ENCODE measurements around the gene ATAD1. TPM values are rescaled to one million over a fixed set of nuclear protein-coding genes. Genes with fewer than 3 reads are reported as not detected.

Gene ATAD1
- total RNA-seq, 4 donors from 2014 or later, result 29.6 to 45.8 (median 33.8) TPM

- TF ChIP-seq CTCF (IDR thresholded peaks at IDR 0.05; ENCODE audit: low read depth), result no peak
Measured at GRCh38 chr10:87826653-87827052, 8.6 kb upstream of the ATAD1 start.

GRCh38 chr10:87819289-87819585 lies 1.2 kb upstream of the ATAD1 start:
- TF ChIP-seq CTCF (IDR thresholded peaks at IDR 0.05; ENCODE audit: low read depth), result no peak

DNA sequence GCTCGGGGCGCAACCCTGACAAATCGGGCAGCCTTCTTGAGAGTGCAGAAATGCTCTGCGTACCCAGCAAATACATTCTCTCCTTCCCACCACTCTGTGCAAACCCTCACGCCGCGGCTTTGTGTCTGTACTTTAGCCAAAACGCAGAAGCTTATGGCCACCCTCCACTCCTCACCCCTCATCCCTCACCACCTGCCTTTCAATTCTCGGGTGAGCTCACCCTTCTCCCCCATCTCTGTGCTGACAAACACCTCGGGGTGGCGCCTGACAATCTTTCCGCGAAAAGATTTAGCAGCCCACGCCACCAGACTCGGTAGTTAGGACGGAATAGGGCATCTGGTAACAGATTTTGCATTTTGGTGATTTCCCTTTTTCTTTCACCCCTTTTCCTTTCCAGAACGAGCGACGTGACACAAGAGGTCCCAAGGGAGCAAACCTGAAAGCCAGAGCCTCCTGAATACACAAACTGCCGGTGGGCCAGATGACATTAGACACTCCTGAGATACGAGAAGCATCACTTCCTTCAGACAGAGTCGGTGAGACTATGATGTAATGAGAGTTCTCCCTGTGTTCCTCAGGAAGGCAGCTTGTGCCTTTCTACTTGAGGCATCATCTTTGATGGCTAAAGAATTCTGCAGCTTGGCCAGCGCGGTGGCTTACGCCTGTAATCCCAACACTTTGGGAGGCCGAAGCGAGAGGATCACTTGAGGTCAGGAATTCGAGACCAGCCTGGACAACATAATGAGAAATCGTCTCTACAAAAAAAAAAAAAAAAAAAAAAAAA lies 671 bp upstream of the ATAD1 start:
- TF ChIP-seq CTCF (IDR thresholded peaks at IDR 0.05; ENCODE audit: low read depth), result no peak

DNA sequence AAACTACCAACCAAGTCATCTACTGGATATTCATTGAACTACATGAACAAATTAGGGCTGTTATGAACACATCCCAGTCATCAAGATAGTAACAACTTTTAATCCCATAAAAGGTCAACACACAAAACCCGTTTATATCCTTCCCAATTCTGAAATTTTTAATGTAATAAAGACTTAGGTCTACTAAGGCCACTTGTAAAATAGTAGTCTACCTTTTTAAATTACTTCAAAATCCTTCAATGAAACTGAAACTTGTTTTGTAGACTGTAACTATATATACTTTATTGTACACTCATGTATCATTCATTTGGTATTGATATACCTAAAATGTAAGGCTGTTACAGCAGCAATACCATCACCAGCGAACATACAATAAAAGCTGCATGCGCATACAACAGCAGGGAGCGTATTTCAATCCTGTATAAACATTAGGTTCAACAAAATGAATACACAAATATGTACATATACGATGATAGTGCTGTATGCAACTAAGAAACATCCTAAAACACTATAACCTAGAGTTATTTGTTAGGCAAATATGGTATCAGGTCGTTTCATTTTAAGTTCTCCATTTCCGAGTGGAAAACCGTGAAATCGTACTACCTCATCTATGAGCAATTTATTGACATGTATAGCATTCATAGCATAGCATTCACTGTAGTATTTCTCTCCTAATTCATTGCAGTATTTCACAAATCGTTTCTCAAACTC lies 973 bp downstream of the ATAD1 start:
- no peak for TF ChIP-seq CTCF (IDR thresholded peaks at IDR 0.05; ENCODE audit: low read depth)

- no peak for TF ChIP-seq CTCF (IDR thresholded peaks at IDR 0.05; ENCODE audit: low read depth)
Measured at GRCh38 chr10:87816163-87816897, 1.7 kb downstream of the ATAD1 start.

DNA sequence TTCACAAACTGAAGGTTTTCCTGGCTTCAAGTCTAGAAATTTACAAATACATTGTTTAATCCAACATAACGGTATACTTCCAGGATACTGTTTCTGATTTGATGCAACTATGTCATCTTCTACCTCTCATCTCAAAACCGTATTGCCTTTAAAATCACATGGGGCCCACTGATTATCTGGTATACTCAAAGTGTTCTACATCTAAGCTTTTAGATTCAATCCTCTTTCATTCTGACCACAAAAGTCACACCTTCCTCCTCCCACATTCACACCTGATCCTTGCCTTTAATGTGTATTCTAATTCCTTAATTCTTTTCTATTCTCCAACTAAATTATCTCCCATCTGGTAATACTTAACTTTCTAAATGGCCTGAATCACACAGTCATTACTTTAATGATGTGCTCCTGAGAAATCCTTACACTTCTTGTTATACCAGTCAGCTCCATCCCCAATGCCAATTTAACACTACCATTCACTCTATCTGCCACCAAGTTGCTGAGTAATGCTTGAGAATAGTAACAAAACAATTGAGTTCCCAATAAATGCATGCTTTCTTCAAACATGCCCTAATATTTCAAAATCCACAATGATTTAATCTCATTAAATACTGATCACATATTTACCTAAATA lies 13.0 kb downstream of the ATAD1 start:
- TF ChIP-seq CTCF (IDR thresholded peaks at IDR 0.05; ENCODE audit: low read depth), result no peak

- no peak for TF ChIP-seq CTCF (IDR thresholded peaks at IDR 0.05; ENCODE audit: low read depth)
Measured at GRCh38 chr10:87803831-87804230, 14.2 kb downstream of the ATAD1 start.
